B cell (primary cell): ENCODE measurements around the gene MIPEP.

Experiments
- EZH2 ChIP-seq: IDR thresholded peaks from 2 replicates; pipeline ENCODE4 v1.6.1; 2012; ENCODE audit warnings: borderline replicate concordance, low read depth, mild to moderate bottlenecking, moderate library complexity, low read length; ENCODE audit not compliant: insufficient read depth, poor library complexity, severe bottlenecking
- TF ChIP-seq, protein P1 (sequence below): fragments of 200-600 bp; IDR thresholded peaks from one replicate; pipeline ENCODE4 v1.8.0; 2022; ENCODE audit warnings: antibody characterized with exemption, mild to moderate bottlenecking

DNA sequence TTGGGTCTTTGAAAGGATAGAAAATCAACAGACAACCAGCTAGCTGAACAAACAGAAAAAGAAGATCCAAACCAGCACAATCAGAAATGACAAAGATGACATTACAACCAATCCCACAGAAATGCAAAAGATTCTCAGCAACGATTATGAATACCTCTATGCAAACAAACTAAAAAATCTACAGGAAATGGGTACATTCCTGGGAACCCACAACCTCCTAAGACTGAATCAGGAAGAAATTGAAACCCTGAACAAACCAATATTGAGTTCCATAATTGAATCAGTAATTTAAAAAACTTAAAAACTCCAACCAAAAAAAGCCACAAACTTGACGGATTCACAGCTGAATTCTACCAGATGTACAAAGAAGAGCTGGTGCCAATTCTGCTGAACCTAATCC, 29.0 kb upstream of the MIPEP start:
- TF ChIP-seq, protein P1, sequence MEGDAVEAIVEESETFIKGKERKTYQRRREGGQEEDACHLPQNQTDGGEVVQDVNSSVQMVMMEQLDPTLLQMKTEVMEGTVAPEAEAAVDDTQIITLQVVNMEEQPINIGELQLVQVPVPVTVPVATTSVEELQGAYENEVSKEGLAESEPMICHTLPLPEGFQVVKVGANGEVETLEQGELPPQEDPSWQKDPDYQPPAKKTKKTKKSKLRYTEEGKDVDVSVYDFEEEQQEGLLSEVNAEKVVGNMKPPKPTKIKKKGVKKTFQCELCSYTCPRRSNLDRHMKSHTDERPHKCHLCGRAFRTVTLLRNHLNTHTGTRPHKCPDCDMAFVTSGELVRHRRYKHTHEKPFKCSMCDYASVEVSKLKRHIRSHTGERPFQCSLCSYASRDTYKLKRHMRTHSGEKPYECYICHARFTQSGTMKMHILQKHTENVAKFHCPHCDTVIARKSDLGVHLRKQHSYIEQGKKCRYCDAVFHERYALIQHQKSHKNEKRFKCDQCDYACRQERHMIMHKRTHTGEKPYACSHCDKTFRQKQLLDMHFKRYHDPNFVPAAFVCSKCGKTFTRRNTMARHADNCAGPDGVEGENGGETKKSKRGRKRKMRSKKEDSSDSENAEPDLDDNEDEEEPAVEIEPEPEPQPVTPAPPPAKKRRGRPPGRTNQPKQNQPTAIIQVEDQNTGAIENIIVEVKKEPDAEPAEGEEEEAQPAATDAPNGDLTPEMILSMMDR: no peak
- no peak for TF ChIP-seq EZH2
